BE2C (cell line): Measurements from ENCODE around the gene ORM1.

Experiments used
- DNase-seq: peaks from one replicate; pipeline ENCODE4 v3.0.0-alpha.2; 2020
- H3K27me3 ChIP-seq: fragments of 250-450 bp; sonication (Bioruptor Pico); 2 replicates; pipeline ENCODE4 v1.5.1; 2020; ENCODE audit warnings: mild to moderate bottlenecking
- H3K36me3 ChIP-seq: fragments of 250-450 bp; sonication (Bioruptor Pico); 2 replicates; pipeline ENCODE4 v1.5.1; 2020; ENCODE audit warnings: mild to moderate bottlenecking
- H3K4me1 ChIP-seq: fragments of 250-450 bp; sonication (Bioruptor Pico); 2 replicates; pipeline ENCODE4 v1.5.1; 2020
- H3K4me3 ChIP-seq: 2 replicates; pipeline ENCODE4 v1.5.1; 2011; ENCODE audit warnings: low read depth, low read length
- H3K9me3 ChIP-seq: fragments of 250-450 bp; sonication (Bioruptor Pico); 2 replicates; pipeline ENCODE4 v1.5.1; 2020
- CTCF ChIP-seq: IDR thresholded peaks from 2 replicates; pipeline ENCODE4 v1.5.1; 2012; ENCODE audit warnings: mild to moderate bottlenecking, low read depth, low read length

Gene ORM1

GRCh38 chr9:114350636-114351401 is 27.9 kb downstream of the ORM1 start:
- TF ChIP-seq CTCF, result no peak
- no peak overlapping the region for H3K4me3 ChIP-seq
- H3K9me3 ChIP-seq, result no peaks in the 10 kb centered on the region
- peaks cover 11% of the 10 kb centered on the region for H3K4me1 ChIP-seq
- H3K27me3 ChIP-seq, result no peaks in the 10 kb centered on the region
- no peak for DNase-seq
- H3K36me3 ChIP-seq, result no peaks in the 10 kb centered on the region

GRCh38 chr9:114351932-114352331 is 29.0 kb downstream of the ORM1 start:
- Histone ChIP-seq H3K4me1 (peaks cover 11% of the 10 kb centered on the region), H3K9me3 (no peaks in the 10 kb centered on the region), H3K27me3 (no peaks in the 10 kb centered on the region), H3K4me3 (no peak overlapping the region), H3K36me3 (no peaks in the 10 kb centered on the region)
- no peak for TF ChIP-seq CTCF
- no peak for DNase-seq

GRCh38 chr9:114355821-114356220 is 32.9 kb downstream of the ORM1 start:
- no peak overlapping the region for H3K4me3 ChIP-seq
- no peaks in the 10 kb centered on the region for H3K4me1 ChIP-seq
- no peaks in the 10 kb centered on the region for H3K27me3 ChIP-seq
- no peak for TF ChIP-seq CTCF
- no peaks in the 10 kb centered on the region for H3K9me3 ChIP-seq
- DNase-seq, result no peak
- no peaks in the 10 kb centered on the region for H3K36me3 ChIP-seq

- H3K36me3 ChIP-seq, result no peaks in the 10 kb centered on the region
- no peak for TF ChIP-seq CTCF
Observed at GRCh38 chr9:114356792-114357191, 33.9 kb downstream of the ORM1 start.

GRCh38 chr9:114357360-114357759 is 34.5 kb downstream of the ORM1 start:
- Histone ChIP-seq H3K27me3 (no peaks in the 10 kb centered on the region), H3K36me3 (no peaks in the 10 kb centered on the region), H3K9me3 (no peaks in the 10 kb centered on the region), H3K4me1 (no peaks in the 10 kb centered on the region), H3K4me3 (no peak overlapping the region)
- no peak for TF ChIP-seq CTCF
- DNase-seq, result no peak

More at GRCh38 chr9:114356792-114357191, 33.9 kb downstream of the ORM1 start:
- no peaks in the 10 kb centered on the region for H3K9me3 ChIP-seq
- no peak for DNase-seq
- no peak overlapping the region for H3K4me3 ChIP-seq
- no peaks in the 10 kb centered on the region for H3K4me1 ChIP-seq
- H3K27me3 ChIP-seq, result no peaks in the 10 kb centered on the region

- no peak overlapping the region for H3K4me3 ChIP-seq
- H3K4me1 ChIP-seq, result no peaks in the 10 kb centered on the region
- H3K27me3 ChIP-seq, result no peaks in the 10 kb centered on the region
- TF ChIP-seq CTCF, result no peak
- no peak for DNase-seq
- no peaks in the 10 kb centered on the region for H3K9me3 ChIP-seq
- H3K36me3 ChIP-seq, result no peaks in the 10 kb centered on the region
Observed at GRCh38 chr9:114357911-114358328, 35.0 kb downstream of the ORM1 start.
